NCI-H2029 (cell line): ENCODE data around the gene DNASE1L3.

Source experiments
- DNase-seq: peaks from one replicate; lab custom pipeline; 2025; lab: John Stamatoyannopoulos, UW

DNASE1L3 gene

GRCh38 chr3:58178528-58179234 lies 32.1 kb downstream of the DNASE1L3 start:
- DNase-seq = no peak

- DNase-seq = peak; percentile 24
Observed at GRCh38 chr3:58177747-58178527, 32.8 kb downstream of the DNASE1L3 start.

- DNase-seq = no peak
Observed at GRCh38 chr3:58176827-58177489, 33.8 kb downstream of the DNASE1L3 start.

GRCh38 chr3:58176185-58176530 lies 34.6 kb downstream of the DNASE1L3 start:
- DNase-seq = no peak

GRCh38 chr3:58175437-58176184 lies 35.2 kb downstream of the DNASE1L3 start:
- peak; percentile 23 for DNase-seq

- DNase-seq = no peak
Observed at GRCh38 chr3:58175187-58175436, 35.7 kb downstream of the DNASE1L3 start.

- peak; percentile 54 for DNase-seq
Observed at GRCh38 chr3:58173669-58174398, 36.9 kb downstream of the DNASE1L3 start.

GRCh38 chr3:58173029-58173668 lies 37.6 kb downstream of the DNASE1L3 start:
- no peak for DNase-seq

- DNase-seq = no peak
Observed at GRCh38 chr3:58171126-58171525, 39.6 kb downstream of the DNASE1L3 start.

GRCh38 chr3:58170376-58170775 lies 40.4 kb downstream of the DNASE1L3 start:
- no peak for DNase-seq

GRCh38 chr3:58169371-58169770 lies 41.4 kb downstream of the DNASE1L3 start:
- no peak for DNase-seq

- no peak for DNase-seq
Observed at GRCh38 chr3:58168498-58168897, 42.3 kb downstream of the DNASE1L3 start.

- no peak for DNase-seq
Observed at GRCh38 chr3:58167431-58168351, 43.1 kb downstream of the DNASE1L3 start.

GRCh38 chr3:58164906-58165821 lies 45.6 kb downstream of the DNASE1L3 start:
- peak; percentile 52 for DNase-seq

GRCh38 chr3:58164199-58164879 lies 46.4 kb downstream of the DNASE1L3 start:
- peak; percentile 67 for DNase-seq

- DNase-seq = no peak
Observed at GRCh38 chr3:58163234-58163633, 47.5 kb downstream of the DNASE1L3 start.

- peak; percentile 61 for DNase-seq
Observed at GRCh38 chr3:58161435-58162398, 49.1 kb downstream of the DNASE1L3 start.
